ENCODE data around the gene CCDC12.
"Not testable (repeated sequence)": the region's sequence is repeated elsewhere in the genome, so short reads cannot be mapped to it uniquely, and the experiment has no call there.

The CCDC12 gene

DNA sequence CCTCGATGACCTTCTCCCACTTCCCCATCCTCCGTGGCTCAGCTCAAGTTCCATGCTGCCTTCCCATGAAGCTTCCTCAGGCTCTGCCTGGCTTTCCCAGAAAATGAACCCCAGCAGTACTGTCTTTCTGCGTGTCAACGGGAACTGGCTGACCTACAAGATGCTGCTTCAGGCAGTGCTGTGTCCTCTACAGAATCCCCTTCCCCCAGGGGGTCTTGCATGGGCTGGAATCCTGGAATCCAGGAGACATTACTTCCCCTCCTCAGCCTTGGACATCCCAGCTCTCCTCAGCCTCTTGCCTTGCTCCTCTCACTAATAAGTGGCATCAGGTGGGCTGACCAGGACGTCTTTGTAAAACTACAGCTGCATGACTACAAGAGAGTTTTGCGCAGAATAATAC is 5.4 kb downstream of the CCDC12 start:
- Histone ChIP-seq H3K27ac (peak overlapping the region; percentile 79), H3K4me1 (ENCODE audit: control insufficient read depth in 1 of 2, insufficient read depth in 1 of 2, low read depth in 1 of 2, low read length in 1 of 2) (peaks cover 78% of the 10 kb centered on the region in 2 experiments), H3K4me3 (ENCODE audit: low read depth in 1 of 2, low read length in 1 of 2) (no peak overlapping the region), H3K27me3 (no peaks in the 10 kb centered on the region), H3K9me3 (no peaks in the 10 kb centered on the region), H3K36me3 (no peaks in the 10 kb centered on the region)
- TF ChIP-seq, protein P1, sequence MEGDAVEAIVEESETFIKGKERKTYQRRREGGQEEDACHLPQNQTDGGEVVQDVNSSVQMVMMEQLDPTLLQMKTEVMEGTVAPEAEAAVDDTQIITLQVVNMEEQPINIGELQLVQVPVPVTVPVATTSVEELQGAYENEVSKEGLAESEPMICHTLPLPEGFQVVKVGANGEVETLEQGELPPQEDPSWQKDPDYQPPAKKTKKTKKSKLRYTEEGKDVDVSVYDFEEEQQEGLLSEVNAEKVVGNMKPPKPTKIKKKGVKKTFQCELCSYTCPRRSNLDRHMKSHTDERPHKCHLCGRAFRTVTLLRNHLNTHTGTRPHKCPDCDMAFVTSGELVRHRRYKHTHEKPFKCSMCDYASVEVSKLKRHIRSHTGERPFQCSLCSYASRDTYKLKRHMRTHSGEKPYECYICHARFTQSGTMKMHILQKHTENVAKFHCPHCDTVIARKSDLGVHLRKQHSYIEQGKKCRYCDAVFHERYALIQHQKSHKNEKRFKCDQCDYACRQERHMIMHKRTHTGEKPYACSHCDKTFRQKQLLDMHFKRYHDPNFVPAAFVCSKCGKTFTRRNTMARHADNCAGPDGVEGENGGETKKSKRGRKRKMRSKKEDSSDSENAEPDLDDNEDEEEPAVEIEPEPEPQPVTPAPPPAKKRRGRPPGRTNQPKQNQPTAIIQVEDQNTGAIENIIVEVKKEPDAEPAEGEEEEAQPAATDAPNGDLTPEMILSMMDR (IDR thresholded peaks at IDR 0.05): no peak

DNA sequence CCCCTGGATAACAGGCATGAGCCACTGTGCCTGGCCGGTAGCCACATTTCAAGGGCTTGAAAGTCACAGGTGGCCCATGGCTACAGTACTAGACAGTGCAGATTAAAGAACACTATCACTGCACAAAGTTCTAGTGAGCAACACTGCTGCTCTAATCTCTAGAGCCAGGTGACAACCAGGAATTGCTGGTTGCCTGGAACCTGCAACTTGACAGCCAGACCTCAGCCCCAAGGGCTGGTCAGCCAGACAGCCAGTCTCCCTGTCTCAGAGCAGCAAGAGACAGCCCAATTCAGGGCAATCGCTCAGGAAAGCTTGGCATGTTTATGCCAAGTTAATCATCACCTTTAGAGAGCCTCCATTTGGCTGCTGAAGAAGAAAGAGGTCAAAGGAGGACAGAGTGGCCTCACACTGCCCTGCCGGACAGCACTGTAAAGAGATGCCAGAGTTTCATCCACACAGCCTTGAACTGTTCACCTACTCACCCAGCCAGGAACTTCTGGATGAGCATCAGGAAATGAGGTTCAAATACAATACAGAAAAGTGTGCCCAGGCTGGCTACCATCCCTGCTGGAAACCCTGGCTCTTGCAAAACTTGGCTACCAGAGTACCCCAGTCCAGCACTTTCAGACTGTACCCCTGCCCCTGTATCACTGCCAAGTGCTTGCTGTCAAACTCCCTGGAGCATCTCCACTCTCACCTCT is 6.0 kb downstream of the CCDC12 start:
- no peaks in the 10 kb centered on the region for H3K9me3 ChIP-seq
- TF ChIP-seq, protein P1 (IDR thresholded peaks at IDR 0.05): no peak
- peak overlapping the region; percentile 79 for H3K27ac ChIP-seq
- no peaks in the 10 kb centered on the region for H3K36me3 ChIP-seq
- no peaks in the 10 kb centered on the region for H3K27me3 ChIP-seq
- H3K4me1 ChIP-seq (ENCODE audit: control insufficient read depth in 1 of 2, insufficient read depth in 1 of 2, low read depth in 1 of 2, low read length in 1 of 2): peaks cover 78% of the 10 kb centered on the region in 2 experiments
- H3K4me3 ChIP-seq (ENCODE audit: low read depth in 1 of 2, low read length in 1 of 2): no peak overlapping the region

DNA sequence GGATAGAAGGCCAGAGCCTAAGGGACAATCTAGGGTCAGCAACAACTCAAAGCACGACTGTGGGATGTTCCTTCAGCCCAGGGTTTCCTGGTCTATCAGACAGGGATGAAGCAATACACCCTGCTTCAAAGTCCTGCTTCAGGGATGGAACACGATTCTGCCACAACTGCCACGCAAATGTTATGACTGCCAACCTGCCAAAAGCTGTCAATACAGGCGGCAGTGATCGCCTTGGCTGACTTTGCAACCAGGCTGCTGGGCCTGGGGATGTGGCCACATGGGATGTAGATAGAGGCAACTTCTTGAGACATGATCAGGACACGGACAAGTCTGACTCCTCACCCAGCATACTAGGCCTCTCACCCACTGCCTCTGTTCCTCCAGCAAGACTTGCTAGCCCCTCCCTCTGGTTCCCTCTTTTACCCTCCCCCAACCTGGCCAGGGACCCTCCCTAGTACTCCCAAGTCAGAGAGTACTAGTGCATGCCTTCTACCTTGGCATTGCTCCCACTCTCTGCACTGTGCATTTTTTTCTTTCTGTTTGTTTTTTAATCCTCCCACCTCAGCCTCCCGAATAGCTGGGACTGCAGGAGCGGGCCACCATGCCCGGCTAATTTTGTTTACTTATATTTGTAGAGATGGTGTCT is 7.6 kb downstream of the CCDC12 start:
- H3K9me3 ChIP-seq: no peaks in the 10 kb centered on the region
- no peak overlapping the region for H3K4me3 ChIP-seq (ENCODE audit: low read depth in 1 of 2, low read length in 1 of 2)
- TF ChIP-seq, protein P1 (IDR thresholded peaks at IDR 0.05): no peak
- peaks cover 71 to 77% of the 10 kb centered on the region in 2 experiments for H3K4me1 ChIP-seq (ENCODE audit: control insufficient read depth in 1 of 2, insufficient read depth in 1 of 2, low read depth in 1 of 2, low read length in 1 of 2)
- H3K36me3 ChIP-seq: no peaks in the 10 kb centered on the region
- H3K27me3 ChIP-seq: no peaks in the 10 kb centered on the region
- peak overlapping the region; percentile 58 for H3K27ac ChIP-seq

DNA sequence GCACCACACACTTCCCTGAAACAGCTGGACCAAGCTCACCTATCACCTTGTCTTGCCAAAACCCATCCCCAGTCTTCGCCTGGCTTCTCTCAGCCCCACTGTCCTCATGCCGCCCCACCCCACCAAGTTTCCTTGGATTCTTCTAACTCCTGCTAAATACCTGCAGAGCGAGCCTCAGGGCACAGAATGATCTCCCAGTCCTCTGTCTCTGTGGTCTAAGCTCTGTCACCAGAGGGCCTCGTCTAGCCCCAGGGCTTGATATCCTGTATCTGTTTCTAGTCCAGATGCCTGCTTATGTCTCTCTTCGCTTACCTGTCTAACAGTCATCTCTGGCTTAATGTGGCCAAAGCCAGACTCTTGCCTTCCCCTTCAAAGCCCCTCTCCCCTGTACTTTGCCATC is 9.7 kb downstream of the CCDC12 start:
- TF ChIP-seq, protein P1 (IDR thresholded peaks at IDR 0.05): no peak
- Histone ChIP-seq H3K4me1 (ENCODE audit: control insufficient read depth in 1 of 2, insufficient read depth in 1 of 2, low read depth in 1 of 2, low read length in 1 of 2) (peaks cover 68 to 77% of the 10 kb centered on the region in 2 experiments), H3K27ac (peak overlapping the region; percentile 86), H3K27me3 (no peaks in the 10 kb centered on the region), H3K36me3 (no peaks in the 10 kb centered on the region), H3K9me3 (no peaks in the 10 kb centered on the region), H3K4me3 (ENCODE audit: low read depth in 1 of 2, low read length in 1 of 2) (no peak overlapping the region)

DNA sequence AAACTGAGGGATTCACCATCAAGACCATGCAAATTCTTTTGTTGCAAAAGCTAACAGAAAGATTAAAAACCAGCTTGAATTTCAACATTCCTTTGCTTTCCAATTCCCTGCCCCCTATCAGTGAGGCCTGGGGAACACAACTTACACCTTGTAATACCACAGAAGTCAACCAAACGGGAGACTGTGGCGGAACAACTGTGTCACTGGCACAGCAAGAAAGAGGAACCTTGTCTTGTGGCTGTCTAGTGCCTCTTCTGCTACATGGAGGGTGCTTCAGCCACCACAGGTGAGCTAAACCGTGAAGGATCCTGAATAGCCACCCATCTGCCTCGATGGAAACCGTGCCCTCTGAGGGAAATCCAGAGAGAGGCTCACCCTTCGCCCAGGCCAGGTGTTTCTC is 11.4 kb downstream of the CCDC12 start:
- Histone ChIP-seq H3K4me1 (ENCODE audit: control insufficient read depth in 1 of 2, insufficient read depth in 1 of 2, low read depth in 1 of 2, low read length in 1 of 2) (peaks cover 67 to 76% of the 10 kb centered on the region in 2 experiments), H3K4me3 (ENCODE audit: low read depth in 1 of 2, low read length in 1 of 2) (peak overlapping the region; percentile 27 to 50), H3K27me3 (no peaks in the 10 kb centered on the region), H3K36me3 (no peaks in the 10 kb centered on the region), H3K9me3 (no peaks in the 10 kb centered on the region), H3K27ac (peak overlapping the region; percentile 86)
- TF ChIP-seq, protein P1 (IDR thresholded peaks at IDR 0.05): peak; percentile 12

DNA sequence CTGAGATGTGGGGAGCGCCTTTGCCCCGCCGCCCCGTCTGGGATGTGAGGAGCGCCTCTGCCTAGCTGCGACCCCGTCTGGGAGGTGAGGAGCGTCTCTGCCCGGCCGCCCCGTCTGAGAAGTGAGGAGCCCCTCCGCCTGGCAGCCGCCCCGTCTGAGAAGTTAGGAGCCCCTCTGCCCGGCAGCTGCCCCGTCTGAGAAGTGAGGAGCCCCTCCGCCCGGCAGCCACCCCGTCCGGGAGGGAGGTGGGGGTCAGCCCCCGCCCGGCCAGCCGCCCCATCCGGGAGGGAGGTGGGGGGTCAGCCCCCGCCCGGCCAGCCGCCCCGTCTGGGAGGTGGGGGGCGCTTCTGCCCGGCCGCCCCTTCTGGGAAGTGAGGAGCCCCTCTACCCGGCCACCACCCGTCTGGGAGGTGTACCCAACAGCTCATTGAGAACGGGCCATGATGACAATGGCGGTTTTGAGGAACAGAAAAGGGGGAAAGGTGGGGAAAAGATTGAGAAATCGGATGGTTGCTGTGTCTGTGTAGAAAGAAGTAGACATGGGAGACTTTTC is 12.4 kb downstream of the CCDC12 start:
- H3K9me3 ChIP-seq, H3K36me3 ChIP-seq, H3K27me3 ChIP-seq: not testable (repeated sequence)
- Histone ChIP-seq H3K27ac (peak overlapping the region; percentile 86), H3K4me3 (ENCODE audit: low read depth in 1 of 2, low read length in 1 of 2) (peak overlapping the region in 1 of 2 experiments; percentile 47), H3K4me1 (ENCODE audit: control insufficient read depth in 1 of 2, insufficient read depth in 1 of 2, low read depth in 1 of 2, low read length in 1 of 2) (peaks cover 76 to 81% of the 10 kb centered on the region in 2 experiments)
